GM12878 (cell line): Measurements from ENCODE around the gene MCM6. TPM values are rescaled to one million over a fixed set of nuclear protein-coding genes. Genes with fewer than 3 reads are reported as not detected.

Experiments
- ATAC-seq: fragments of 200-7000 bp; cut with Tn5 transposase; 3 replicates; pipeline ENCODE4 v1.9.1; 2020; ENCODE audit warnings: mild to moderate bottlenecking, moderate library complexity
- BruUV-seq: library from RNA; stranded (reverse); fragments of 400-500 nt; replicated peaks from 2 replicates; lab custom pipeline; 2021; lab: Mats Ljungman, UMichigan
- CTCF ChIA-PET: fragments of 300-600 bp; sonication (Branson Sonifier 250); formaldehyde crosslinking; extraction: SDS; loops from one replicate; lab custom pipeline; 2021; ENCODE audit warnings: inconsistent platforms; lab: Yijun Ruan, JAX
- POLR2A ChIA-PET: fragments of 350-600 bp; formaldehyde crosslinking; extraction: SDS; loops from one replicate; lab custom pipeline; 2021; ENCODE audit warnings: inconsistent platforms; lab: Charles Lee
- RAD21 ChIA-PET: fragments of 300-600 bp; sonication (Branson Sonifier 250); formaldehyde crosslinking; loops from one replicate; lab custom pipeline; 2023; ENCODE audit warnings: antibody characterized with exemption; ENCODE audit not compliant: unreplicated experiment; lab: Charles Lee
- SMC1A ChIA-PET: fragments of 300-600 bp; sonication (Branson Sonifier 250); formaldehyde crosslinking; loops from one replicate; lab custom pipeline; 2023; ENCODE audit not compliant: unreplicated experiment, uncharacterized antibody; lab: Charles Lee
- DNase-seq: peaks from one replicate; pipeline ENCODE4 v3.0.0-alpha.2; 2011; ENCODE audit warnings: low read depth, low spot score
- FAIRE-seq: peaks from 3 replicates; lab custom pipeline; 2011; peaks lifted over from hg19 to GRCh38; lab: Jason Lieb, UNC
- H2AFZ ChIP-seq: 2 replicates; pipeline ENCODE4 v1.6.0; 2011; ENCODE audit warnings: low read depth, low read length, control low read depth; ENCODE audit not compliant: control insufficient read depth
- H3K27ac ChIP-seq: 2 replicates; pipeline ENCODE4 v1.5.1; 2011; ENCODE audit warnings: control low read depth; ENCODE audit not compliant: control insufficient read depth, insufficient read depth
- H3K27me3 ChIP-seq, 2 experiments: replicated peaks in 1 of 2; 2 replicates each; pipeline versions ENCODE4 v1.6.0 to v1.6.1; 2011; ENCODE audit warnings: low read length in 1 of 2; ENCODE audit not compliant: control insufficient read depth in 2 of 2, insufficient read depth in 2 of 2
- H3K36me3 ChIP-seq, 2 experiments: 2 replicates each; pipeline ENCODE4 v1.5.1; 2011; ENCODE audit warnings: low read length in 1 of 2; ENCODE audit not compliant: control insufficient read depth in 2 of 2, insufficient read depth in 2 of 2
- H3K4me1 ChIP-seq: 2 replicates; pipeline ENCODE4 v1.6.1; 2011; ENCODE audit warnings: mild to moderate bottlenecking, low read length, moderate library complexity, mixed read lengths; ENCODE audit not compliant: control insufficient read depth, insufficient read depth
- H3K4me2 ChIP-seq: 2 replicates; pipeline ENCODE4 v1.6.0; 2011; ENCODE audit warnings: control low read depth; ENCODE audit not compliant: control insufficient read depth, insufficient read depth
- H3K4me3 ChIP-seq: fragments of 200-600 bp; sonication (generic); 2 replicates; pipeline ENCODE4 v1.5.1; 2016
- H3K79me2 ChIP-seq: 2 replicates; pipeline ENCODE4 v1.6.0; 2011; ENCODE audit warnings: low read length; ENCODE audit not compliant: control insufficient read depth, insufficient read depth
- H3K9ac ChIP-seq: 2 replicates; pipeline ENCODE4 v1.8.0; 2011; ENCODE audit warnings: low read length, control low read depth, mixed read lengths; ENCODE audit not compliant: control insufficient read depth, insufficient read depth
- H3K9me3 ChIP-seq: replicated peaks from 3 replicates; pipeline ENCODE4 v1.5.1; 2011; ENCODE audit warnings: mild to moderate bottlenecking, low read length; ENCODE audit not compliant: control insufficient read depth, insufficient read depth
- H4K20me1 ChIP-seq: 2 replicates; pipeline ENCODE4 v1.6.0; 2011; ENCODE audit not compliant: control insufficient read depth, insufficient read depth
- ATF7 ChIP-seq: fragments of 450-650 bp; IDR thresholded peaks from 2 replicates; pipeline ENCODE4 v1.6.1; 2016; ENCODE audit warnings: low read depth, mild to moderate bottlenecking
- BMI1 ChIP-seq: fragments of 450-650 bp; IDR thresholded peaks from 2 replicates; pipeline ENCODE4 v1.6.1; 2016; ENCODE audit warnings: mild to moderate bottlenecking, moderate library complexity, borderline replicate concordance
- FOS ChIP-seq: IDR thresholded peaks from 3 replicates; pipeline ENCODE4 v1.6.1; 2011; ENCODE audit warnings: borderline replicate concordance; ENCODE audit not compliant: insufficient read length; ENCODE audit errors: extremely low read depth
- HDAC6 ChIP-seq: fragments of 200-600 bp; sonication (generic); IDR thresholded peaks from one replicate; pipeline ENCODE4 v1.8.0; 2017; ENCODE audit warnings: antibody characterized with exemption; ENCODE audit not compliant: unreplicated experiment
- JUNB ChIP-seq: IDR thresholded peaks from 2 replicates; pipeline ENCODE4 v1.6.1; 2016; ENCODE audit warnings: antibody characterized with exemption, mild to moderate bottlenecking
- PAX8 ChIP-seq: fragments of 450-650 bp; IDR thresholded peaks from 2 replicates; pipeline ENCODE4 v1.6.1; 2017; ENCODE audit warnings: mild to moderate bottlenecking, moderate library complexity
- WGBS: methylation state at CpG from one replicate; pipeline ENCODE4 v1.1.6; 2016; ENCODE audit warnings: low lambda C conversion rate; ENCODE audit not compliant: insufficient replicate concordance, insufficient coverage; ENCODE audit errors: missing lambda C conversion rate; 5-methylcytosine and 5-hydroxymethylcytosine counted together
- in situ Hi-C: fragments of 300-500 bp; cut with MboI; formaldehyde crosslinking; loops from 9 replicates; pipeline ENCODE4 v1.14.3; 2018; ENCODE audit warnings: mixed read lengths
- intact Hi-C: fragments of 100-400 bp; cut with micrococcal nuclease; formaldehyde crosslinking; loops from one replicate; pipeline ENCODE4 v1.14.2; 2022; ENCODE audit not compliant: unreplicated experiment
- polyA plus RNA-seq, 11 experiments: library from polyadenylated mRNA; depleted of rRNA in 4 of 11; unstranded in 6 of 11; stranded (reverse) in 5 of 11; fragments of >200 nt; fragmentation: Nextera tagmentation in 4 of 11; fragmentation: Illumina TruSeq in 1 of 11; extraction: Ambion mirVana in 4 of 11; extraction: Trizol in 1 of 11; gene quantifications; 1 replicate in 1 of 11; 2 replicates in 10 of 11; pipeline versions ENCODE4 v1.2.1 to v1.2.3, GENCODE V29; 2011 to 2016; ENCODE audit warnings: inconsistent platforms in 2 of 11, missing spikeins in 2 of 11, low read depth in 1 of 11
- total RNA-seq, 4 experiments: library from RNA; depleted of rRNA in 3 of 4; stranded (reverse); fragments of >200 nt in 3 of 4; fragmentation: Illumina TruSeq in 1 of 4; extraction: Trizol in 1 of 4; gene quantifications; 2 replicates each; pipeline versions ENCODE4 v1.2.1 to v1.2.3, GENCODE V29; 2013 to 2021
- TF ChIP-seq, protein P1 (sequence below): fragments of 450-650 bp; IDR thresholded peaks from 2 replicates; pipeline ENCODE4 v1.6.1; 2017; ENCODE audit warnings: mild to moderate bottlenecking, moderate library complexity

The MCM6 gene
- total and polyA plus RNA-seq, 10 of the 15 experiments (the other 5 are each of a cell fraction or from before 2014, with no cell fraction given) = 37.4 to 118 (median 82.2) TPM

GRCh38 chr2:135882415-135882814, 6.2 kb upstream of the MCM6 start:
- SMC1A ChIA-PET = interaction anchor here (0.7 to 1.5 kb wide), 2 partner anchors 502 to 853 kb away, joined by 3 to 5 read pairs; no protein-coding TSS in a partner anchor
- ATAC-seq = no peak
- DNase-seq = no peak
- RAD21 ChIA-PET = interaction anchor here (0.6 kb wide), 1 partner anchor 14 kb away, joined by 3 read pairs; no protein-coding TSS in a partner anchor
- Histone ChIP-seq H3K9me3 (no peaks in the 10 kb centered on the region), H3K9ac (no peak overlapping the region), H3K36me3 (no peaks in the 10 kb centered on the region), H2AFZ (no peak overlapping the region), H3K4me1 (no peaks in the 10 kb centered on the region), H3K79me2 (no peaks in the 10 kb centered on the region), H3K27me3 (no peaks in the 10 kb centered on the region), H3K4me2 (no peak overlapping the region), H3K4me3 (no peak overlapping the region), H4K20me1 (no peaks in the 10 kb centered on the region), H3K27ac (no peak overlapping the region)
- TF ChIP-seq PAX8 = no peak
- TF ChIP-seq, protein P1, sequence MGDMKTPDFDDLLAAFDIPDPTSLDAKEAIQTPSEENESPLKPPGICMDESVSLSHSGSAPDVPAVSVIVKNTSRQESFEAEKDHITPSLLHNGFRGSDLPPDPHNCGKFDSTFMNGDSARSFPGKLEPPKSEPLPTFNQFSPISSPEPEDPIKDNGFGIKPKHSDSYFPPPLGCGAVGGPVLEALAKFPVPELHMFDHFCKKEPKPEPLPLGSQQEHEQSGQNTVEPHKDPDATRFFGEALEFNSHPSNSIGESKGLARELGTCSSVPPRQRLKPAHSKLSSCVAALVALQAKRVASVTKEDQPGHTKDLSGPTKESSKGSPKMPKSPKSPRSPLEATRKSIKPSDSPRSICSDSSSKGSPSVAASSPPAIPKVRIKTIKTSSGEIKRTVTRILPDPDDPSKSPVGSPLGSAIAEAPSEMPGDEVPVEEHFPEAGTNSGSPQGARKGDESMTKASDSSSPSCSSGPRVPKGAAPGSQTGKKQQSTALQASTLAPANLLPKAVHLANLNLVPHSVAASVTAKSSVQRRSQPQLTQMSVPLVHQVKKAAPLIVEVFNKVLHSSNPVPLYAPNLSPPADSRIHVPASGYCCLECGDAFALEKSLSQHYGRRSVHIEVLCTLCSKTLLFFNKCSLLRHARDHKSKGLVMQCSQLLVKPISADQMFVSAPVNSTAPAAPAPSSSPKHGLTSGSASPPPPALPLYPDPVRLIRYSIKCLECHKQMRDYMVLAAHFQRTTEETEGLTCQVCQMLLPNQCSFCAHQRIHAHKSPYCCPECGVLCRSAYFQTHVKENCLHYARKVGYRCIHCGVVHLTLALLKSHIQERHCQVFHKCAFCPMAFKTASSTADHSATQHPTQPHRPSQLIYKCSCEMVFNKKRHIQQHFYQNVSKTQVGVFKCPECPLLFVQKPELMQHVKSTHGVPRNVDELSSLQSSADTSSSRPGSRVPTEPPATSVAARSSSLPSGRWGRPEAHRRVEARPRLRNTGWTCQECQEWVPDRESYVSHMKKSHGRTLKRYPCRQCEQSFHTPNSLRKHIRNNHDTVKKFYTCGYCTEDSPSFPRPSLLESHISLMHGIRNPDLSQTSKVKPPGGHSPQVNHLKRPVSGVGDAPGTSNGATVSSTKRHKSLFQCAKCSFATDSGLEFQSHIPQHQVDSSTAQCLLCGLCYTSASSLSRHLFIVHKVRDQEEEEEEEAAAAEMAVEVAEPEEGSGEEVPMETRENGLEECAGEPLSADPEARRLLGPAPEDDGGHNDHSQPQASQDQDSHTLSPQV = no peak
- TF ChIP-seq JUNB = no peak
- TF ChIP-seq HDAC6 = no peak
- no peak for TF ChIP-seq ATF7
- no peak for TF ChIP-seq FOS
- no peak for TF ChIP-seq BMI1
- FAIRE-seq = no peak
- CTCF ChIA-PET = interaction anchor here (1.1 to 1.3 kb wide), 2 partner anchors 14 to 502 kb away, joined by 4 read pairs; no protein-coding TSS in a partner anchor
- intact Hi-C loops = no loop called here
- WGBS = 53% methylated on average over 3 of the region's 3 CpGs
- BruUV-seq = no TSS peak
- in situ Hi-C loops = no loop called here
- POLR2A ChIA-PET = interaction anchor here (0.7 kb wide), 2 partner anchors 150 to 640 kb away, joined by 3 to 6 read pairs; no protein-coding TSS in a partner anchor
